Ascending aorta (tissue), 2 donors: ENCODE measurements around the gene ALDH8A1. TPM values are rescaled to one million over a fixed set of nuclear protein-coding genes. Genes with fewer than 3 reads are reported as not detected.
"Not testable (repeated sequence)": the region's sequence is repeated elsewhere in the genome, so short reads cannot be mapped to it uniquely, and the experiment has no call there.

Experiments used
- DNase-seq, 2 donors: peaks; one replicate each; pipeline ENCODE4 v3.0.0-alpha.2; 2019; ENCODE audit warnings: low spot score in 2 of 2
- H3K27ac ChIP-seq, 2 donors: fragments of 200-600 bp; sonication (generic); one replicate each; pipeline ENCODE4 v1.5.1; 2016 to 2017; ENCODE audit warnings: mild to moderate bottlenecking in 1 of 2
- H3K27me3 ChIP-seq: fragments of 200-600 bp; sonication (generic); one replicate; pipeline ENCODE4 v1.5.1; 2017
- H3K36me3 ChIP-seq, 2 donors: fragments of 200-600 bp; sonication (generic); one replicate each; pipeline ENCODE4 v1.5.1; 2016
- H3K4me1 ChIP-seq, 2 donors: fragments of 200-600 bp; sonication (generic); one replicate each; pipeline ENCODE4 v1.5.1; 2016 to 2017; ENCODE audit warnings: mild to moderate bottlenecking in 1 of 2
- H3K4me3 ChIP-seq, 2 donors: fragments of 200-600 bp; sonication (generic); one replicate each; pipeline ENCODE4 v1.5.1; 2016 to 2017; ENCODE audit warnings: mild to moderate bottlenecking in 1 of 2
- H3K9me3 ChIP-seq, 2 donors: fragments of 200-600 bp; sonication (generic); one replicate each; pipeline ENCODE4 v1.5.1; 2016
- intact Hi-C: fragments of 100-400 bp; cut with DNase I; formaldehyde crosslinking; loops from one replicate; pipeline ENCODE4 v1.15.1; 2023
- total RNA-seq: library from RNA; depleted of rRNA; stranded (reverse); fragments of >200 nt; gene quantifications from one replicate; pipeline ENCODE4 v1.1.0, GENCODE V29; 2016
- TF ChIP-seq, protein P1 (sequence below), 3 experiments: fragments of 200-600 bp in 2 of 3; fragments of 450-650 bp in 1 of 3; sonication (generic) in 2 of 3; IDR thresholded peaks; one replicate each; pipeline ENCODE4 v1.5.1; 2016 to 2019; ENCODE audit warnings: antibody characterized with exemption in 3 of 3, mild to moderate bottlenecking in 1 of 3, moderate library complexity in 1 of 3

The ALDH8A1 gene
- total RNA-seq, 1 donor from 2014 or later, result not detected

DNA sequence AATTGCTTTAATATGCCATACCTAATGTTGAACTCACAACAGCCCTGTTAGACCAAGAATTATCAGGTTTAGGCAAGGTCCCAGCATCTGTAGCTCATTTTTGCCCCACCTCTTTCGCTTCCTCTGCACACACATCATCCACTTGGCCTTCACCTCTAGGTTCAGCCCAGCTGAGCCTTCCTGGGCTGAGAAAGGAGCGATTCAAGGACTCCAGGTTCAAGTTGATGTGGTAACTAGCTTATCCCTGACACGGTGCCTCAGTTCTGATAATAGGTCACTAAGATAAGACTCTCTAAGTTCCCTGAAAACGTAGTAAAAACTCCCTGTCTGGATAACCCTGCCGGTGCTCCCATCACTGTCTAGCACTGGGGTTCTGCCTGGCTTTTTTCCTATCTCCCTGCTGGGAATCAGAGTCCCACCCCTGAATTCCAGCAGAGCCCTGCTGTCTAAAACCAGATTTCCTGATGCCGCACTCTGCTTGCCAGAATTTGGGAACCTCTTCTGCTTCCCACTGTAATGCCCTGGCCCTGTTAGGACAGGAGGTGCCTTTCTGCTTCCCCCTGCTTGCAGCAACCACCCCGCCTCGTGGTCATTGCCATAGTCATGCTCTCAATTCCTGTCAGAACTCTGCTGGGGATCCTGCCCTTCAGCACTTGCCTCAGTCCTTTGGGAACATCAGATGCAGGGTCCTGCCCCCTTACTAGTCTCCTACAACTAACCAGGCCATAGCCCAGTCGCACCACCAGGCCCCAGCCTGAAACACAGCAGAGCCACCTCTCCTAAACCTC lies 47.6 kb downstream of the ALDH8A1 start:
- no peak for DNase-seq
- intact Hi-C loops, result loop anchor here (10.0 kb wide), 1 partner anchor 527 kb away; no protein-coding TSS in a partner anchor
- H3K27ac ChIP-seq, result peak overlapping the region in 1 of 2 donors; percentile 37
- H3K4me3 ChIP-seq, result no peak overlapping the region
- TF ChIP-seq, protein P1, sequence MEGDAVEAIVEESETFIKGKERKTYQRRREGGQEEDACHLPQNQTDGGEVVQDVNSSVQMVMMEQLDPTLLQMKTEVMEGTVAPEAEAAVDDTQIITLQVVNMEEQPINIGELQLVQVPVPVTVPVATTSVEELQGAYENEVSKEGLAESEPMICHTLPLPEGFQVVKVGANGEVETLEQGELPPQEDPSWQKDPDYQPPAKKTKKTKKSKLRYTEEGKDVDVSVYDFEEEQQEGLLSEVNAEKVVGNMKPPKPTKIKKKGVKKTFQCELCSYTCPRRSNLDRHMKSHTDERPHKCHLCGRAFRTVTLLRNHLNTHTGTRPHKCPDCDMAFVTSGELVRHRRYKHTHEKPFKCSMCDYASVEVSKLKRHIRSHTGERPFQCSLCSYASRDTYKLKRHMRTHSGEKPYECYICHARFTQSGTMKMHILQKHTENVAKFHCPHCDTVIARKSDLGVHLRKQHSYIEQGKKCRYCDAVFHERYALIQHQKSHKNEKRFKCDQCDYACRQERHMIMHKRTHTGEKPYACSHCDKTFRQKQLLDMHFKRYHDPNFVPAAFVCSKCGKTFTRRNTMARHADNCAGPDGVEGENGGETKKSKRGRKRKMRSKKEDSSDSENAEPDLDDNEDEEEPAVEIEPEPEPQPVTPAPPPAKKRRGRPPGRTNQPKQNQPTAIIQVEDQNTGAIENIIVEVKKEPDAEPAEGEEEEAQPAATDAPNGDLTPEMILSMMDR (IDR thresholded peaks at IDR 0.05), result no peak
- no peaks in the 10 kb centered on the region for H3K36me3 ChIP-seq
- H3K9me3 ChIP-seq, result no peaks in the 10 kb centered on the region
- H3K4me1 ChIP-seq, result peaks cover 0 to 7% of the 10 kb centered on the region in 2 donors
- H3K27me3 ChIP-seq, result no peaks in the 10 kb centered on the region

DNA sequence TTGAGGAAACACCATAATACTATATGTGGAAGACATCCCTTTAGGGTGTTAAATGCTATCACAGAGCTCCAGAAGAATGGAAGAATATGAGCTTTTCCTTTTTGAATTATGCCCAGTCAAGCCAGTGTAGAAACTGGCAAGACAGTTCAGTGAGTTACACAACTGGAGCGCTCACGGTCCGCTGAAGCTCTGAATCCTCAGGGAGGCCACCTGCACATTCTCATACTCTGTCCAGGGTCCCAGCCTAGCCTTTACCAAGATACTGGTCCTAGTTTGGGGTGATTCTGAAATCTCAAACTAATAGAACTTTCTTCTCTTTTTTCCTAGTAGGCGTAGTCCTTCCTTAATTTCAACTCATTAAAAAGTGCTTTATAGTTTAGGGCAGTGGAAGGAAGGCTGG lies 51.3 kb downstream of the ALDH8A1 start:
- no peak overlapping the region for H3K4me3 ChIP-seq
- H3K4me1 ChIP-seq, result peaks cover 0 to 7% of the 10 kb centered on the region in 2 donors
- TF ChIP-seq, protein P1 (IDR thresholded peaks at IDR 0.05), result no peak
- DNase-seq, result no peak
- H3K36me3 ChIP-seq, result no peaks in the 10 kb centered on the region
- H3K27me3 ChIP-seq, result no peaks in the 10 kb centered on the region
- H3K9me3 ChIP-seq, result no peaks in the 10 kb centered on the region
- no peak overlapping the region for H3K27ac ChIP-seq
- intact Hi-C loops, result no loop called here

- intact Hi-C loops, H3K27ac ChIP-seq, H3K4me3 ChIP-seq, DNase-seq, H3K9me3 ChIP-seq, H3K4me1 ChIP-seq, H3K36me3 ChIP-seq, H3K27me3 ChIP-seq: not testable (repeated sequence)
Observed at GRCh38 chr6:134898166-134898565, 51.7 kb downstream of the ALDH8A1 start.

GRCh38 chr6:134896910-134897309 lies 53.0 kb downstream of the ALDH8A1 start:
- no peak for DNase-seq
- H3K4me3 ChIP-seq, result no peak overlapping the region
- TF ChIP-seq, protein P1 (IDR thresholded peaks at IDR 0.05), result no peak
- no peaks in the 10 kb centered on the region for H3K36me3 ChIP-seq
- intact Hi-C loops, result no loop called here
- no peak overlapping the region for H3K27ac ChIP-seq
- no peaks in the 10 kb centered on the region for H3K9me3 ChIP-seq
- no peaks in the 10 kb centered on the region for H3K4me1 ChIP-seq
- no peaks in the 10 kb centered on the region for H3K27me3 ChIP-seq

- no peaks in the 10 kb centered on the region for H3K9me3 ChIP-seq
- no peaks in the 10 kb centered on the region for H3K36me3 ChIP-seq
- no peaks in the 10 kb centered on the region for H3K27me3 ChIP-seq
- H3K27ac ChIP-seq, result no peak overlapping the region
- no peaks in the 10 kb centered on the region for H3K4me1 ChIP-seq
- intact Hi-C loops, result no loop called here
- TF ChIP-seq, protein P1 (IDR thresholded peaks at IDR 0.05), result no peak
- no peak overlapping the region for H3K4me3 ChIP-seq
- no peak for DNase-seq
Observed at GRCh38 chr6:134894800-134895199, 55.1 kb downstream of the ALDH8A1 start.

GRCh38 chr6:134892362-134892761 lies 57.5 kb downstream of the ALDH8A1 start:
- no peak overlapping the region for H3K27ac ChIP-seq
- H3K4me3 ChIP-seq, result no peak overlapping the region
- no peaks in the 10 kb centered on the region for H3K9me3 ChIP-seq
- H3K4me1 ChIP-seq, result no peaks in the 10 kb centered on the region
- TF ChIP-seq, protein P1 (IDR thresholded peaks at IDR 0.05), result no peak
- intact Hi-C loops, result no loop called here
- DNase-seq, result no peak
- H3K36me3 ChIP-seq, result no peaks in the 10 kb centered on the region
- no peaks in the 10 kb centered on the region for H3K27me3 ChIP-seq
